ENCODE data around the gene ANXA8.

- TF ChIP-seq CTCF (IDR thresholded peaks at IDR 0.05), result no peak
- no peak for TF ChIP-seq POLR2A (IDR thresholded peaks at IDR 0.05)
Measured at GRCh38 chr10:47447209-47447608, 36.7 kb downstream of the ANXA8 start.

Data from Peyer's patch (tissue), 4 donors.